ENCODE results near the gene CLIP2.

GRCh38 chr7:74253331-74253730 lies 35.9 kb upstream of the CLIP2 start:
- no peak for TF ChIP-seq CTCF (conservative IDR thresholded peaks at IDR 0.05; ENCODE audit: low read length)
- TF ChIP-seq EZH2phosphoT487 (IDR thresholded peaks at IDR 0.05; ENCODE audit: borderline replicate concordance, low read depth, low read length): no peak

Data from OCI-LY7 (cell line).